Left hindlimb (tissue), 1 donor: ENCODE results near the gene NCEH1.
"Not testable (repeated sequence)": the region's sequence is repeated elsewhere in the genome, so short reads cannot be mapped to it uniquely, and the experiment has no call there.

Experiments
- DNase-seq: peaks from one replicate; pipeline ENCODE4 v3.0.0-alpha.2; 2018

Gene NCEH1

GRCh38 chr3:172707030-172707429 lies 3.8 kb downstream of the NCEH1 start:
- no peak for DNase-seq

GRCh38 chr3:172705170-172705569 lies 5.7 kb downstream of the NCEH1 start:
- no peak for DNase-seq

DNA sequence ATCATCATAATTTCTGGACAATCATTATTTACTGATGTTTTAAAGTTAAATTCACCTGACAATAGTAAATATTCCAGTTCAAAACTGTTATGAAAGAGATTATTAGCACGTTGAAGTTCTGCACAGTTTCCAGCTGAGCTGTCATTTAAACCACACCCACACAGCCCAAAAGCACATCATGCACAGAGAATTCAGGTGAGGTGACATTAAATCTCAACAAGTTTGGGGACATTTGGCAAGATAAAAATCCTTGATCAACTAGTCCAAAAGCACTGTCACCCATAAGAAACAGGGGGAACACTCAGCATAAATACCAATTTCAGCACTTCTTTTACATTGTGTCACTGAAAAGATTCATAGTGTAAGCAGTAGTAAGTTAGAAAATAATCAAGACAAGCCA lies 6.9 kb downstream of the NCEH1 start:
- no peak for DNase-seq

DNA sequence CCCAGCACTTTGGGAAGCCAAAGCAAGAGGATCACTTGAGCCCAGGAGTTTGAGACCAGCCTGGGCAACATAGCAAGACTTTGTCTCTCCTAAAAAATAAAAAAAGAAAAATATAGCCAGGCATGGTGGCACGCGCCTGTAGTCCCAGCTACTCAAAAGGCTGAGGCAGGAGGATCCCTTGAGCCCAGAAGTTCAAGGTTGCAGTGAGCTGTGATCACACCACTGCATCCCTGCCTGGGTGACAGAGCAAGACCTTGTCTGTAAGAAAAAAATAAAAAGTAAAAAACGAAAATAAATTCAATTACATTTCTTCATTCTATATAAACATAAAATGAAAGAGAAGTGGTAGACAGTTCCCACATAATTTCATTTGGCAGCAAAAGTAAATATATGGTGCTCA lies 8.1 kb downstream of the NCEH1 start:
- DNase-seq: not testable (repeated sequence)

GRCh38 chr3:172702256-172702655 lies 8.6 kb downstream of the NCEH1 start:
- no peak for DNase-seq

- DNase-seq: no peak
Observed at GRCh38 chr3:172701751-172702150, 9.1 kb downstream of the NCEH1 start.

DNA sequence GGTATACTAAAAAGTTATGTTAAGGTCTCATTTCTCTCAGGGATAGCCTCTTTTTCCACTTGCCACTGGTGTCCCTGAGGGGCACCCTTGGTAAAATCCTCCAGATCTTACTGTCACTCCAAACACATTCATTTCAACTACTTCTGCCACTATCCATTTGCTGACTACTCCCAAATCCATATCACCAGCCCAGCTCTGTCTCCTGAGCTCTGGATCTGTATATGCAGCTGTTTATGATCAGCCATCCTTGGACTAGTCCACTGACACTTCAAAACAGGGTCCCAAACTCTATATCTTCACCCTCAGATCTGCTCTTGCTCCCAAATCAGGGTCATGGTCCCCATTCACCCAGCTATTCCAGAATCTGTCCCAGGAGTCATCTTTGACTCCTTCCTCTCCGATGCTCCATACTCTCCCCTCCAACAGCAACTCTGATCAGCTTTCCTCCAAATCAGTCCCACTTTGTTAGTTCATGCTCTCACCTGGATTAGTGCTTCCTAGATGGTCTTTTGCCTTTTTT lies 9.9 kb downstream of the NCEH1 start:
- DNase-seq: no peak

- DNase-seq: no peak
Observed at GRCh38 chr3:172700256-172700655, 10.6 kb downstream of the NCEH1 start.

- DNase-seq: no peak
Observed at GRCh38 chr3:172699031-172699430, 11.8 kb downstream of the NCEH1 start.

DNA sequence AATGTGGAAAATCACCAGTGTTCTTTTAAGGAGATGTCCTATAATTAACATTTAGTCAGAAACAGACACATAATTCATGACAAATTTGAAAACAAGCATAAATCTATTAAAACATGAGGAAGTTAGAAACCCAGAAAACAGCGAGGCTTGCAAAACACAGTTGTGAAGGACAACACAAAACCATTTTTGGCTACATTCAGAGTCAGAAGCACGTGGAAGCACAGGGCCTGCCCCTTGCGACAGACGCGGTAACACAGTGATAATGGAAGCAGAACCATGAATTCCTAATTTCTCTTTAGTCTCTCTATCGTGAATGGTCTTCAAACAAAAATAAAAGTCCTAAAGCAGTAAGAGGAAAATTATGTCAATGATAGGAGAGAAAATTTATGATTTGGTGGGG lies 12.2 kb downstream of the NCEH1 start:
- no peak for DNase-seq

DNA sequence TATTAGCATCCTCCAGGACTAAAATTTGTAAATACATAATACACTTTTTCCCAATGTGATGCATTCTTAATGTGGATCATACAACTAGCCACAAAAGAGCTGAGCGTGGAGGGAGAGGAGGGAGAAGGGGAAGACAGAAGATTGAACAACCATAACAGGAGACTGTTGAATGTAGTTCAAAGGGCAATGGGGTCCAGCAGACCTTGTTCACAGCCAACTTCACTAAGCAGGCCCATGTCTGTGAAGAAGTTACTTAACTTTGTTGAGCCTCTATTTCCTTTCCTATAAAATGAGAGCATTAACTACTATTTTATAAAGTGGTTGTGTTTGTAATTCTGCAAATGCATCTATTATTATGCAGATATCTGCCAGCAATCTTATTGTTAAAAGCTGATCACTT lies 13.3 kb downstream of the NCEH1 start:
- no peak for DNase-seq

- no peak for DNase-seq
Observed at GRCh38 chr3:172696357-172696756, 14.5 kb downstream of the NCEH1 start.

DNA sequence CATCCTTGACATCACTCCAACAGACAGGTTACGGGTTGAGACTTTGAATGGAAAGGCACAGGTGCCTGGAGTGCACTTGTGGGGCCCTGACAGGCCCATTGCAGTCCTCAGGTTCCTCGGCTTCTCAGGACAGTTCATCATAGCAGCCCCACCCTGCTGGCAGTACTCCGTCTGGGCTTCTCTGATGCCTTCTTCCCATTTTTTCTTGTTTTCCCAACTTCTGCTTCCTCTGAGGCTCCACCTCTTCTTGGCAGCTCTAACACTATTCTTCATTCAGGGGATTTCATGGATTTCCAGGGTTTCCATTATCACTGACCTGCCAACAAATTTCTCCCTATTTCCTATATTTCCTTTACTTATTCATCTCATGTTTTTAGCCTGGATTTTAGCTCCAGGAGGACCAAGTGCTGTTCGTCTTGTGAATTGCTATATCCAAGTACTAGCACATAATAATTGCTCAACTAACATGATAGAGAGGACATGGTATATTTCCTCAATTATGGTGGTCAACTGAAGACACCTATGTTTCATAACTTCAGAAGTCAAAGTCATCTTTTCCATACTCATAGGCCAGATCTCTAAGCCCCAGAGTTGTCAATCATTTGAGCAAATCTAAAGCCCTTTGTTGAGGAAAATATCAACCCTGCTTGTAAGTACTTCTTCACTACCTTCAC lies 16.2 kb downstream of the NCEH1 start:
- DNase-seq: no peak

DNA sequence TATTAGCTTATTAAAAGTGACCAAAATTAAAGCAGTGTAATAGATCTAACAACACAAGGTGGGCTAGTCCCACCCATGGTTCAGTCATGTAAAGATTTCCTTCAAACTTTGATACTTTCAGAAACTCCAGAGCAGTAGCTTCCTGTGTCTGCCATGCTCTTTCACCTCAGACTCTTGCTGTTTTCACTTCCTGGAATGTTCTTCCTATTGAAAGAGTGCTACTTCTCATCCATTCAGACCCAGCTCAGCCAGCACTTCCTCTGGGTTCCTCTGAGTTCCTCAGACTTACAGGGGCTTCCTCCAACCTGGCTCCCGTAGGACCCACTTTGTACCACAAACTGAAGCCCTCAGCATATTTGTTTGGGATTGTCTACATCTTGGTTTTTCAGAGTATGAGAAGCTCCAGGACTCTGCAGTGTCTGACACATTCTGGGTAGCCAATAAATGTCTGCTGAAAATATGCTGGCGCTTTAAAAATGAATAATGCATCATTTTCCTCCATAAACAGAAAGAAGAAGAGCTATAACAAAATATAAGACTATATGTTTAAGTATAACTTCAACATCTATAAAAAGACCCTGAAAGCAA lies 18.0 kb downstream of the NCEH1 start:
- no peak for DNase-seq

DNA sequence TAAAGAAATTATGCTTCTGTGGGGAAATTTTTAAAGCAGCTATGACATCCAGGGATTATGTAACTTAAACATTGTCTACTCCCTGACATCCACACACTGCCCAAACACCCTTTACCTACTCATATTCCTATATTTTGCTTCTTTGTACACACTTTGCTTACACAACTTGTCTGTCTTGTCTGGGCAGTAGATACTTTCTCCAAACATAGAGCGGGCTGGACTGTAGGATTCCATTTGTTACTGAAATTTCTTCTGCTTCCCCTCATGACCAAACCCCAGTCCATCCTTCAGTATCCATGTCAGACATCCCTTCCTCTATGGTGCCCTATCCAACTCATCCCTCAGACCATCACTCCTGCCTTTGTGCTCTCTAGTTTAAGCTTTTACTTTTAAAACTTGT lies 19.9 kb downstream of the NCEH1 start:
- DNase-seq: no peak

DNA sequence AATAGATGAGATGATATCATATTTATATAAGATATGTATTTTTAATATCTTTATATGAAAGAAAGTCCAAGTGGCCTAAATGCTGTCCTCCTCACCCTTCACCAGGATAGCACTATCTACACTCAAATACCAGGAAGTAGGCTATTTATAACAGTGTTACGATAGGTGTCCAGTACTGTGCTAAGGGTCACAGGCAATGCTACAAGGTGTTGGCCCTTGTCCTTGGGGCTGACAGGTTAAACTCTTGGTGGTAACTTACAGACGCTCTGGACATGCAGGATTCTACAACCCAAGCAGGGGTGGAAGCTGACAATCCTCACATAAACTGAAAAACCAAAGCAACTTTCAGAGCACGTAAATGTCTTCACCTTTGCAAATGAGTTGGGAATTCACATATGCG lies 22.3 kb downstream of the NCEH1 start:
- no peak for DNase-seq

GRCh38 chr3:172687501-172687900 lies 23.4 kb downstream of the NCEH1 start:
- no peak for DNase-seq

- no peak for DNase-seq
Observed at GRCh38 chr3:172685331-172686214, 25.3 kb downstream of the NCEH1 start.

GRCh38 chr3:172680684-172681083 lies 30.2 kb downstream of the NCEH1 start:
- DNase-seq: no peak

- DNase-seq: no peak
Observed at GRCh38 chr3:172679599-172679998, 31.3 kb downstream of the NCEH1 start.

GRCh38 chr3:172678068-172678467 lies 32.8 kb downstream of the NCEH1 start:
- DNase-seq: no peak

GRCh38 chr3:172676196-172676922 lies 34.5 kb downstream of the NCEH1 start:
- no peak for DNase-seq
